GM21737 (cell line): ENCODE data around the gene ATRN.
A peak's percentile ranks its signal among the peaks of the same experiment; 100 is the strongest.

Experiments
- ATAC-seq: cut with Tn5 transposase; IDR thresholded peaks from one replicate; pipeline ENCODE4 v1.9.1; 2021; ENCODE audit warnings: mild to moderate bottlenecking, moderate library complexity; ENCODE audit not compliant: unreplicated experiment

The ATRN gene

GRCh38 chr20:3654326-3655130 is 183.7 kb downstream of the ATRN start:
- ATAC-seq: no peak

GRCh38 chr20:3655131-3655405 is 184.2 kb downstream of the ATRN start:
- no peak for ATAC-seq

- no peak for ATAC-seq
These were observed 187.3 kb downstream of the ATRN start for GRCh38 chr20:3658019-3658715.

GRCh38 chr20:3658716-3659491 is 188.1 kb downstream of the ATRN start:
- peak; percentile 73 for ATAC-seq

GRCh38 chr20:3659492-3660261 is 188.9 kb downstream of the ATRN start:
- ATAC-seq: no peak

- no peak for ATAC-seq
These were observed 189.6 kb downstream of the ATRN start for GRCh38 chr20:3660262-3661059.

GRCh38 chr20:3661060-3661813 is 190.4 kb downstream of the ATRN start:
- ATAC-seq: no peak

GRCh38 chr20:3661814-3662665 is 191.2 kb downstream of the ATRN start:
- ATAC-seq: no peak

- ATAC-seq: no peak
These were observed 192.3 kb downstream of the ATRN start, which contains the start of gene GFRA4 for GRCh38 chr20:3663031-3663701. Gene GFRA4, minus strand, starts transcription at chr20:3663399. Its CDS starts 0 bp downstream, at chr20:3663399.

GRCh38 chr20:3663858-3664257 is 193.0 kb downstream of the ATRN start:
- ATAC-seq: no peak

GRCh38 chr20:3667434-3668037 is 196.7 kb downstream of the ATRN start:
- no peak for ATAC-seq

GRCh38 chr20:3669710-3670367 is 199.0 kb downstream of the ATRN start:
- ATAC-seq: no peak

- ATAC-seq: no peak
These were observed 199.7 kb downstream of the ATRN start for GRCh38 chr20:3670511-3670910.

- no peak for ATAC-seq
These were observed 200.1 kb downstream of the ATRN start for GRCh38 chr20:3670945-3671344.

- ATAC-seq: no peak
These were observed 201.2 kb downstream of the ATRN start for GRCh38 chr20:3671986-3672546.

- ATAC-seq: no peak
These were observed 201.8 kb downstream of the ATRN start for GRCh38 chr20:3672547-3673171.
